Activated B cell treated with CpG ODN at 0.5 μM for 24 hours (primary cell): ENCODE data around the gene FBXO10. TPM values are rescaled to one million over a fixed set of nuclear protein-coding genes. Genes with fewer than 3 reads are reported as not detected.

Experiments used
- ATAC-seq: fragments of 200-7000 bp; cut with Tn5 transposase; one replicate; pipeline ENCODE4 v1.10.0; 2021; ENCODE audit warnings: low read depth, mild to moderate bottlenecking, moderate library complexity
- CTCF ChIA-PET: fragments of 350-600 bp; sonication (Branson Sonifier 250); formaldehyde crosslinking; loops from one replicate; lab custom pipeline; 2021; ENCODE audit warnings: antibody characterized with exemption; lab: Charles Lee
- POLR2A ChIA-PET: fragments of 350-600 bp; sonication (Branson Sonifier 250); formaldehyde crosslinking; loops from one replicate; lab custom pipeline; 2021; ENCODE audit warnings: antibody characterized with exemption; lab: Charles Lee
- DNase-seq: peaks from one replicate; pipeline ENCODE4 v3.0.0; 2022
- H3K27ac Mint-ChIP-seq: one replicate; pipeline ENCODE4 v1.8.0; 2020; ENCODE audit warnings: mixed read lengths
- H3K27me3 Mint-ChIP-seq: one replicate; pipeline ENCODE4 v1.8.0; 2021; ENCODE audit warnings: mixed read lengths
- H3K36me3 Mint-ChIP-seq: one replicate; pipeline ENCODE4 v1.8.0; 2021; ENCODE audit warnings: low read depth, mixed read lengths
- H3K4me1 Mint-ChIP-seq: one replicate; pipeline ENCODE4 v1.8.0; 2021; ENCODE audit warnings: mixed read lengths
- H3K4me3 Mint-ChIP-seq: one replicate; pipeline ENCODE4 v1.8.0; 2020; ENCODE audit warnings: mild to moderate bottlenecking, mixed read lengths
- H3K9me3 Mint-ChIP-seq: one replicate; pipeline ENCODE4 v1.8.0; 2020; ENCODE audit warnings: mixed read lengths
- CTCF ChIP-seq: fragments of 200-600 bp; IDR thresholded peaks from one replicate; pipeline ENCODE4 v1.8.0; 2022; ENCODE audit warnings: antibody characterized with exemption, mild to moderate bottlenecking
- intact Hi-C: fragments of 100-400 bp; cut with micrococcal nuclease; formaldehyde crosslinking; loops from one replicate; pipeline ENCODE4 v1.15.1; 2024
- total RNA-seq: library from RNA; stranded (reverse); gene quantifications from 2 replicates; pipeline ENCODE4 v1.2.3, GENCODE V29; 2022

FBXO10 gene
- total RNA-seq, 1 donor from 2014 or later = 39.4 TPM

GRCh38 chr9:37542488-37542887 is 33.7 kb downstream of the FBXO10 start:
- Mint-ChIP-seq H3K9me3 (no peaks in the 10 kb centered on the region), H3K4me3 (no peak overlapping the region), H3K36me3 (peaks cover 46% of the 10 kb centered on the region), H3K4me1 (peaks cover 34% of the 10 kb centered on the region), H3K27me3 (no peaks in the 10 kb centered on the region), H3K27ac (no peak overlapping the region)
- CTCF ChIA-PET = no interaction called here
- POLR2A ChIA-PET = interaction anchor here (0.7 kb wide), 1 partner anchor 13 kb away, joined by 3 read pairs; no protein-coding TSS in a partner anchor
- ATAC-seq (no peak), DNase-seq (no peak)
- no peak for TF ChIP-seq CTCF
- intact Hi-C loops = no loop called here

- Mint-ChIP-seq H3K27ac (no peak overlapping the region), H3K4me3 (no peak overlapping the region), H3K27me3 (no peaks in the 10 kb centered on the region), H3K9me3 (no peaks in the 10 kb centered on the region), H3K4me1 (peaks cover 25% of the 10 kb centered on the region), H3K36me3 (peaks cover 57% of the 10 kb centered on the region)
- no peak for ATAC-seq
- ChIA-PET CTCF (no interaction called here), POLR2A (no interaction called here)
- no peak for DNase-seq
- intact Hi-C loops = no loop called here
- no peak for TF ChIP-seq CTCF
These were observed 34.7 kb downstream of the FBXO10 start for GRCh38 chr9:37541465-37541864.

- no peak for ATAC-seq
- CTCF ChIA-PET = no interaction called here
- Mint-ChIP-seq H3K9me3 (no peaks in the 10 kb centered on the region), H3K27ac (no peak overlapping the region), H3K27me3 (no peaks in the 10 kb centered on the region), H3K36me3 (peaks cover 61% of the 10 kb centered on the region), H3K4me3 (no peak overlapping the region), H3K4me1 (peaks cover 21% of the 10 kb centered on the region)
- POLR2A ChIA-PET = no interaction called here
- DNase-seq = no peak
- no peak for TF ChIP-seq CTCF
- intact Hi-C loops = no loop called here
These were observed 35.5 kb downstream of the FBXO10 start for GRCh38 chr9:37540634-37541033.

GRCh38 chr9:37539634-37540033 is 36.5 kb downstream of the FBXO10 start:
- POLR2A ChIA-PET = no interaction called here
- no peak for TF ChIP-seq CTCF
- DNase-seq (no peak), ATAC-seq (peak; percentile 47)
- Mint-ChIP-seq H3K4me3 (no peak overlapping the region), H3K36me3 (peaks cover 65% of the 10 kb centered on the region), H3K27ac (no peak overlapping the region), H3K4me1 (peaks cover 21% of the 10 kb centered on the region), H3K27me3 (no peaks in the 10 kb centered on the region), H3K9me3 (no peaks in the 10 kb centered on the region)
- intact Hi-C loops = no loop called here
- CTCF ChIA-PET = no interaction called here

GRCh38 chr9:37538099-37538498 is 38.1 kb downstream of the FBXO10 start:
- intact Hi-C loops = no loop called here
- H3K4me3 Mint-ChIP-seq = no peak overlapping the region
- peaks cover 63% of the 10 kb centered on the region for H3K36me3 Mint-ChIP-seq
- no peak for ATAC-seq
- no peaks in the 10 kb centered on the region for H3K9me3 Mint-ChIP-seq
- CTCF ChIA-PET = no interaction called here
- TF ChIP-seq CTCF = no peak
- peaks cover 21% of the 10 kb centered on the region for H3K4me1 Mint-ChIP-seq
- H3K27ac Mint-ChIP-seq = peak overlapping the region; percentile 18
- DNase-seq = no peak
- POLR2A ChIA-PET = no interaction called here
- no peaks in the 10 kb centered on the region for H3K27me3 Mint-ChIP-seq
